GM18909 (cell line): ENCODE measurements around the gene ZNF559.
"Not testable (repeated sequence)": the region's sequence is repeated elsewhere in the genome, so short reads cannot be mapped to it uniquely, and the experiment has no call there.

ENCODE experiments used
- ATAC-seq: cut with Tn5 transposase; IDR thresholded peaks from one replicate; pipeline ENCODE4 v1.9.1; 2021; ENCODE audit warnings: mild to moderate bottlenecking; ENCODE audit not compliant: unreplicated experiment, poor library complexity

Gene ZNF559

DNA sequence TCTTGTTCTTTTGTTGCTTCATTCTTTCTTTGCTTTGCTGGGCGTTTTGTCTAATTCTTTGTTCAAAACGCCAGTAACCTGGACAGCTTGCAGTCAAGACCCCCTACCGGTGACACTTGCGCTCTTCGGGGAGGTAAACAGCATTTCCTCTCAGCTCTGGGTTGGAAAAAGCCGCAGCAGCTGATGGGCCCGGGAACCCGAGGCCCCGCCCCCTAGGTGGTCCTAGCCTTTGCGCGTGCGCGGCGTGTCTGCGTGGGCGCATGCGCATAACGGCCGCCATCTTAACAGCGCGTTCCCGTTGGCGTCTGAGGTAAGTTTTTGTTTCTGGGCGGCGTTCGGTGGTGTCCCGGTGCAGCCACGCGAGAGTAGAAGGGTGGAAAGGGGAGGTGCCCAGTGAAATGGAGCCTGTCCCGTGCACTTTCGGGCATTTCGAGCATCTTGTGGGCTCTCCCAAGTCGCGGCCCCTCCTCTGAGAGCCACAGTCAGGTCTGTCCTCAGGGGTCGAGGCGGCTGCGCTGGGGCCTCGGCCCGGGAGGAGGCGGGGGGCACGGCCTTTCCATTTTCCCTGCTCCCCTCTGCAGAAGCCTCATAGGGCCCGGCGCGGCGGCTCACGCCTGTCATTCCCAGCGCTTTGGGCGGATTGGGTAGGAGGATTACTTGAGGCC is at the start of gene ZNF559:
ZNF559 (plus strand) TSS at position 261 of the 665 bp plus-strand sequence. CDS start 14,371 bp downstream, outside the sequence.
- peak; percentile 98 for ATAC-seq

DNA sequence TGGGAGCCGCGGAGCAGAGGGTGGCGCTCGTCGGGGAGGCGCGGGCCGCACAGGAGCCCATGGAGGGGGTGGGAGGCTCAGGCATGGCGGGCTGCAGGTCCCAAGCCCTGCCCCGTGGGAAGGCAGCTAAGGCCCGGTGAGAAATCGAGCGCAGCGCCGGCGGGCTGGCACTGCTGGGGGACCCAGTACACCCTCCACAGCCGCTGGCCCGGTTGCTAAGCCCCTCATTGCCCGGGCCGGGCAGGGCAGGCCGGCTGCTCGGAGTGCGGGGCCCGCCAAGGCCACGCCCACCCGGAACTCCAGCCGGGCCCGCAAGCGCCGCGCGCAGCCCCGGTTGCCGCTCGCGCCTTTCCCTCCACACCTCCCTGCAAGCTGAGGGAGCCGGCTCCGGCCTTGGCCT is 40.5 kb upstream of the ZNF559 start:
- not testable (repeated sequence) for ATAC-seq

DNA sequence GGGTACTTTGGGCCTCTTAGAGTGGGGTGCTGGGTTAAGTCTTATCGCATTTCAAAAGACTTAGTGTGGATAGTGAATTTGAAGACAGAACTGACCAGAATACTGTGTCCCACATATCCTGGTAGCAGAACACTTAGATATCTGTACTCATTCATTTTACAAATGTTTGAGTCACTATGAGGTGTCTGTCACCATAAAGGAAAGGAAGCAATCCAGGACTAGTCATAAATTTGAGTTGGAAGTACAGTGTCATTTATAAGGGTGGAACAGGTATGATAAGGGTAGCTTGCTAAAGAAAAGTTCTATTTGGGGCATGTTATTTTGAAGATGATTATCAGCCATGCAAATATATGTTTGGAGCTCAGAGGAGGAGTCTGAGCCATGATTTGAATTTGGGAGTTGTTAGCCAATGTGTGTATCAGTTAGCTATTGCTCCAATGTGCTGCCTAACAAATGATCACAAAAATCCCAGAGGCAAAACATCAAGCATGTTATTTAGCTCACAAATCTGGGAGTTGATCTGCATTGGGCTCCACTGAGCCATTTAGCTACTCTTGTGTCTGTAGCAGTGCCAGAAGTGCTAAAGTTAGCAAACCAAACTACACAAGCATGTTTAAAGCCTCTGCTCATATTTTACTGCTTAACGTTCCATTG is 34.6 kb upstream of the ZNF559 start:
- ATAC-seq = no peak

GRCh38 chr19:9295411-9295849 is 28.5 kb upstream of the ZNF559 start:
- ATAC-seq = no peak

GRCh38 chr19:9296336-9296735 is 27.6 kb upstream of the ZNF559 start:
- ATAC-seq = no peak

DNA sequence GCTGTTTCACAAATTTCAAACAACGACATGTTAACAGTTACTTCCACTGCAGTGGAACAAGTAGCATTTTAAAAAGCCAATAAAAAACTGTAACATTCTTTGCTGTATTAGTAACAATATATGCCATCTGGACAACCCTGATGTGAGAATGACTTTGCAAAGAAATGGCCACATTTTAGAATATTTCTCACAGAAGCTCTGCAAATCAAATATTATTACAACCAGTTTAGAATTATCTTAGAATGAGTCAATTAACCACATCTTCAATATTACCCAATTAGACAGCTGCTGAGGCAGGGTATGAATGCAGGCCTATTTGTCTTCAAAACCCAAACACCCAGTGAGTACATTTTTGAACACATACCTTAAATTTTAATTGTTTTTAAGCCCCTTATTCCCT is 17.5 kb upstream of the ZNF559 start:
- ATAC-seq = no peak

DNA sequence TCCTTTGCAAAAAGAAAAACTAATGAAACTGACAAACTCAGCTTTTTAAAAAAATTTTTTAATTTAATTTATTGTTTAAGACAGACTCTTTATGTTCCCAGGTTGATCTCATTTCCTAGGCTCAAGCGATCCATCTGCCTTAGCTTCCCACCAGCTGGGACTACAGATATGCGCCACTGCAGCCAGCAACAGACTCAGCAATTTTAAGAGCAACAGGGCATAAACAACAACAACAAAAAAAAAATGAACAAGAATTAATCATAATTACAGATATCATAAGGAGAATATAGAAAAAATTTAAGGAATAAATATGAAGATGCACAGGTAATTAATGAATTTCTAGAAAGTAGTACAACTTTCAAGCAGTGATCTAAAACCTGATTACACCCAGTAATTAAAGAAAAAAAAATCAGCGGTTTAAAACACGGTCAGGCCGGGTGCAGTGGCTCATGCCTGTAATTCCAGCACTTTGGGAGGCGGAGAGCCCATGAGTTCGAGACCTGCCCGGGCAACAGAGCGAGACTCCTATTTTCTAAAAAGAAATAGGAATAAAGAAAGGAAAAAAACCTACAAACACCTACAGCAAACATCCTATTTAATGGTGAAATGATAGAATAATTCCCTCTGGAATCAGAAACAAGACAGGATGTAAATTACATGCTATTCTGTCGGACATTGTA is 15.7 kb upstream of the ZNF559 start:
- ATAC-seq = no peak

GRCh38 chr19:9309139-9309973 is 14.6 kb upstream of the ZNF559 start, which contains the start of gene ZNF699:
Gene ZNF699 (minus strand): TSS chr19:9309838. CDS start chr19:9305119, 4,719 bp downstream.
- peak; percentile 92 for ATAC-seq

DNA sequence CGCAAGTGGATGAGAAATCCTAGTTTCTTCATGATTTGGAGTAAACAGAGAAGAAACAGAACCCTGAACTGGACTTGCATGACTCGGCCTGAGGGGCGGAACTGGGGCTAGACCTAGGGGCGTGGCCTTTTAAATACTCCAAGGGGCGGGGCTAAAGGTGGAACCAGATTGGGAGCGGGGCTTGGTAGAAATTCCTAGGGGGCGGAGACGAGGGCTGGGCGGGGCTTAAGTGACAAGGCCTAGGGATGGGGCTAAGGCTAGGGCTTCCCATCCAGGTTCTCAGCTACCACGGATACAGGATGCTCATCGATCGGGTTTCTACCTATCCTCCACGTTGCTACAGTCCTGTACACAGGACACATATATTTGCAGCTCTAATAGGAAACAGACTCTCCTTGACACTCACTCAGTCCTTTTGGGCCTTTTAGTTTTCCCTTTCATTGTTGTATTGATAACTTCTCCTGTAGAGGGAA is 14.0 kb upstream of the ZNF559 start:
- peak; percentile 70 for ATAC-seq

DNA sequence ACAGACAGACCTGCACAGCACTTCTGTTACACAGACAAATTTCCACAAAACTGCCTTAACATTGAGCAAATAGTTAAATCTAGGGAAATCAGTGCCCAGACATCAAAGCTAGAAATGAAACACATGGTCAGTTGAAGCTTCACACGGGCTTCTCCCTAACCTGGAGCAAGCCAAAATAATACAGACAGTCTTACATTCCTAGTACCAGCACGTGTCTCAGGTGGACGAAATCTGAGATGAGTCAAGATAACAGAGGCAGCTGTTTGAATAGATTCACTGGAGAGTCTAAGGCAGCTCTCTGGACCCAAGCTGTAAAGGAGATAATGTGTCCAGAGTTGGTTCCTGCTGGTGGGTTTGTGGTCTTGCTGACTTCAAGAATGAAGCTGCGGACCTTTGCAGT is 10.2 kb upstream of the ZNF559 start:
- no peak for ATAC-seq

- no peak for ATAC-seq
Measured at GRCh38 chr19:9321338-9321737, 2.6 kb upstream of the ZNF559 start.

DNA sequence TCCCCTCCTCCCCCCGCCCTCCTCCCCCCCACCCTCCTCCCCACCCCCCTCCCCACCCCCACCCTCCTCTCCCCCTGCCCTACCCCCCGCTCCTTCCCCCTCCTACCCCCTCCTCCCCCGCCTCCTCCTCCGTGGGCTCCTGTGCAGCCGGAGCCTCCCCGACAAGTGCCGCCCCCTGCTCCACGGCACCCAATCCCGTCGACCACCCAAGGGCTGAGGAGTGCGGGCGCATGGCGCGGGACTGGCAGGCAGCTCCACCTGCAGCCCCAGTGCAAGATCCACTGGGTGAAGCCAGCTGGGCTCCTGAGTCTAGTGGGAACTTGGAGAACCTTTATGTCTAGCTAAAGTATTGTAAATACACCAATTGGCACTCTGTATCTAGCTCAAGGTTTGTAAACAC is 2.2 kb upstream of the ZNF559 start:
- ATAC-seq = not testable (repeated sequence)

DNA sequence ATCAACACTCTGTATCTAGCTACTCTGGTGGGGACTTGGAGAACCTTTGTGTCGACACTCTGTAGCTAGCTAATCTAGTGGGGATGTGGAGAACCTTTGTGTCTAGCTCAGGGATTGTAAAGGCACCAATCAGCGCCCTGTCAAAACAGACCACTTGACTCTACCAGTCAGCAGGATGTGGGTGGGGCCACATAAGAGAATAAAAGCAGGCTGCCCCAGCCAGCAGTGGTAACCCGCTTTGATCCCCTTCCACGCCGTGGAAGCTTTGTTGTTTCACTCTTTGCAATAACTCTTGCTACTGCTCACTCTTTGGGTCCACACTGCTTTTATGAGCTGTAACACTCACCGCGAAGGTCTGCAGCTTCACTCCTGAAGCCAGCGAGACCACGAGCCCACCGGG is 1.8 kb upstream of the ZNF559 start:
- ATAC-seq = not testable (repeated sequence)

DNA sequence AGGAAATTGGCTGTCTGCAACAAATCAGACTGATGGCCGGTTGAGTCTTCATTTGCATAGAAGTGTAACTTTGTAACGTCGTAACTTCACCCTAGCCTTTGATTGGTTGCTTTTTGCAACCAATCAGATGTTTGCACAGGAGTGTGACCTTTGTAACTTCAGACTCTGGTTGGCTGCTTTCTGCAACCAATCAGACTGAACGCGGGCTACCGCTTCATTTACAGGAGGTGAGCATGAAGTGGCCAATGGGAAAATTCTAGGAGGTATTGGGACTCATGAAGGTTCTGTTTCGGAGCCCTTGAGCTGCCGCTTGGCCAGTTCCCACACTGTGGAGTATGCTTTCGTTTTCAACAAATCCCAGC is 441 bp upstream of the ZNF559 start:
- peak; percentile 37 for ATAC-seq

GRCh38 chr19:9324584-9324962 is 594 bp downstream of the ZNF559 start:
- ATAC-seq = no peak

DNA sequence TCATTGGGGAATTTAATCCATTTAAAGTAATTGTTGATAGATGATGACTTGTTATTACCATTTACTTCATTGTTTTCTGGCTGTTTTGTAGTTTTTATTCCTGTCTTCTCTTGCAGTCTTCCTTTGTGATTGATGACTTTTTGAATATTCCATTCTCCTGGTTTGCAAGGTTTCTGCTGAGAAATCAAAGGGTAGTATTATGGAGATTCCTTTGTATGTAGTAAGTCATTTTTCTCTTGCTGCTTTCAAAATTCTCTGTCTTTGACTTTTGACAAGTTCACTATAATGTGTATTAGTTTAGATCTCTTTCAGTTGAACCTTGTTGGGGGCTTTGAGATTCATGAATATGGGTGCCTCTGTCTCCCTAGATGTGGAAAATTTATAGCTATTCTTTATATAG is 6.0 kb downstream of the ZNF559 start:
- no peak for ATAC-seq

- ATAC-seq = no peak
Measured at GRCh38 chr19:9342610-9343304, 18.8 kb downstream of the ZNF559 start.

GRCh38 chr19:9345005-9345404 is 21.0 kb downstream of the ZNF559 start:
- ATAC-seq = no peak

GRCh38 chr19:9348253-9348652 is 24.3 kb downstream of the ZNF559 start:
- no peak for ATAC-seq

DNA sequence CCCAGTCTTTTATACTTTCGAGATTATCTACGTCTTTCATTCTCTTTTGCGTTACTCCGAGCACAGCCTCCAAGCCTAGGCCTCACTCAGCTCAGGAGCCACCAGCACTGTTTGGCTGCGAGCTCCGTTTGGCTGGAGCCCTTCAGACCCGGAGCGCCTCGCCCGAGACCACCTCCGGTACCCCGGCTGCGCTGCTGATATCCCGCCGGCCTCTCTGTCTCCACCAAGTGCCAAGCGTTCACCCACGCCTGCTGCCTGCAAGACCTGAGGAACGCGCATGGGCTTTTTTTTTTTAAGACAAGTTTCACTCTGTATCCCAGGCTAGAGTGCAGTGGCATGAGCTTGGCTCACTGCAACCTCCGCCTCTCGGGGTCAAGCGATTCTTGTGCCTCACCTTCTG is 24.7 kb downstream of the ZNF559 start:
- no peak for ATAC-seq
